Mesendoderm (in vitro differentiated cells): ENCODE results near the gene TLE2.

Source experiments
- DNase-seq: peaks from one replicate; pipeline ENCODE4 v3.0.0; 2013
- H2AK5ac ChIP-seq: 2 replicates; pipeline ENCODE4 v1.6.1; 2013; ENCODE audit warnings: low read length, inconsistent platforms
- H2BK120ac ChIP-seq: 2 replicates; pipeline ENCODE4 v1.6.1; 2013; ENCODE audit warnings: low read depth, mild to moderate bottlenecking, low read length, moderate library complexity, mixed read lengths
- H2BK15ac ChIP-seq: replicated peaks from 2 replicates; pipeline ENCODE4 v1.6.1; 2013; ENCODE audit warnings: low read depth, mild to moderate bottlenecking, moderate library complexity
- H2BK5ac ChIP-seq: 2 replicates; pipeline ENCODE4 v1.6.1; 2013; ENCODE audit warnings: low read length, inconsistent platforms
- H3K18ac ChIP-seq: 2 replicates; pipeline ENCODE4 v1.6.1; 2013; ENCODE audit warnings: mild to moderate bottlenecking, low read length, mixed read lengths
- H3K23ac ChIP-seq: one replicate; pipeline ENCODE4 v1.6.1; 2013; ENCODE audit warnings: low read length
- H3K27ac ChIP-seq: 2 replicates; pipeline ENCODE4 v1.5.1; 2013; ENCODE audit warnings: low read depth, mild to moderate bottlenecking, inconsistent platforms, low read length, moderate library complexity
- H3K27me3 ChIP-seq: 2 replicates; pipeline ENCODE4 v1.6.1; 2013; ENCODE audit warnings: low read length, control low read depth, mild to moderate bottlenecking, inconsistent platforms; ENCODE audit not compliant: insufficient read depth, poor library complexity
- H3K36me3 ChIP-seq: 2 replicates; pipeline ENCODE4 v1.6.1; 2013; ENCODE audit warnings: low read length, inconsistent platforms; ENCODE audit not compliant: control insufficient read depth, insufficient read depth
- H3K4ac ChIP-seq: one replicate; pipeline ENCODE4 v1.6.1; 2013; ENCODE audit warnings: low read depth, mild to moderate bottlenecking, low read length, moderate library complexity
- H3K4me1 ChIP-seq: 2 replicates; pipeline ENCODE4 v1.6.1; 2013; ENCODE audit warnings: low read depth, low read length, inconsistent platforms; ENCODE audit not compliant: control insufficient read depth
- H3K4me2 ChIP-seq: 2 replicates; pipeline ENCODE4 v1.6.1; 2013; ENCODE audit warnings: low read length
- H3K4me3 ChIP-seq: 2 replicates; pipeline ENCODE4 v1.5.1; 2013; ENCODE audit warnings: mild to moderate bottlenecking, low read length
- H3K56ac ChIP-seq: one replicate; pipeline ENCODE4 v1.6.1; 2013; ENCODE audit warnings: low read length
- H3K79me1 ChIP-seq: 2 replicates; pipeline ENCODE4 v1.6.1; 2013; ENCODE audit warnings: low read length, inconsistent platforms
- H3K79me2 ChIP-seq: 2 replicates; pipeline ENCODE4 v1.6.1; 2013; ENCODE audit warnings: mild to moderate bottlenecking, low read length; ENCODE audit not compliant: control insufficient read depth, insufficient read depth
- H3K9ac ChIP-seq: 2 replicates; pipeline ENCODE4 v1.6.1; 2013; ENCODE audit warnings: low read length, inconsistent platforms
- H4K5ac ChIP-seq: one replicate; pipeline ENCODE4 v1.6.1; 2013; ENCODE audit warnings: low read length
- H4K8ac ChIP-seq: one replicate; pipeline ENCODE4 v1.6.1; 2013; ENCODE audit warnings: low read depth, mild to moderate bottlenecking, control low read depth, low read length, moderate library complexity
- WGBS: extraction: QIAGEN DNeasy Blood & Tissue Kit; methylation state at CpG from one replicate; pipeline ENCODE4 v1.1.7; 2013; ENCODE audit warnings: low lambda C conversion rate, missing lambda C conversion rate; ENCODE audit not compliant: insufficient coverage; ENCODE audit errors: extremely low coverage; 5-methylcytosine and 5-hydroxymethylcytosine counted together

TLE2 gene

DNA sequence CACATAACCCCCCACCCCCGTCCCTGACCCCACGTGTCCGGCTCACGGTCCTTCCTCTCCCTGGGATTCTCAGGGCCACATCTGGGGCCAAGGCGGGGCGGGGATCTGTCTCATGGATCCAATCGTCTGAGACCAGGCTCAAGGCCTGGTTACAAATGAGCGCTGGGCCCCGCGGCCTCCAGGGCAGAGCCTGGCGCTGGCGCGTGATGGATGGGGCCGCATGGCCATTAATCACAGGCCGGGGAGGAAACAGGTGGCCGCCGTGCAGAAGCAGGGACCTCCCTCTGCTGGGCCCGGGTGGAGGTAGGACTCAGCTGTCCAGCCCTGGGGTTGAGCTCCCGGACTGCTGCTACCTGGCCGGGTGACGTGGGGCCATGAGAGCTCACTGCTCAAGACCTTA lies 39.0 kb upstream of the TLE2 start:
- WGBS: no CpG with 5 or more reads among the region's 21 CpGs
- DNase-seq: no peak
- no peak overlapping the region for H2BK5ac ChIP-seq
- no peak overlapping the region for H3K4me2 ChIP-seq
- H3K79me2 ChIP-seq: no peaks in the 10 kb centered on the region
- no peaks in the 10 kb centered on the region for H3K27me3 ChIP-seq
- H3K56ac ChIP-seq: no peak overlapping the region
- H3K79me1 ChIP-seq: no peaks in the 10 kb centered on the region
- H3K36me3 ChIP-seq: no peaks in the 10 kb centered on the region
- H4K5ac ChIP-seq: no peak overlapping the region
- no peak overlapping the region for H3K4me3 ChIP-seq
- H2AK5ac ChIP-seq: no peak overlapping the region
- no peaks in the 10 kb centered on the region for H3K4me1 ChIP-seq
- no peak overlapping the region for H3K18ac ChIP-seq
- H4K8ac ChIP-seq: no peak overlapping the region
- no peak overlapping the region for H3K4ac ChIP-seq
- H2BK15ac ChIP-seq: no peak overlapping the region
- H3K27ac ChIP-seq: no peak overlapping the region
- no peak overlapping the region for H3K9ac ChIP-seq
- no peak overlapping the region for H3K23ac ChIP-seq
- H2BK120ac ChIP-seq: no peak overlapping the region

DNA sequence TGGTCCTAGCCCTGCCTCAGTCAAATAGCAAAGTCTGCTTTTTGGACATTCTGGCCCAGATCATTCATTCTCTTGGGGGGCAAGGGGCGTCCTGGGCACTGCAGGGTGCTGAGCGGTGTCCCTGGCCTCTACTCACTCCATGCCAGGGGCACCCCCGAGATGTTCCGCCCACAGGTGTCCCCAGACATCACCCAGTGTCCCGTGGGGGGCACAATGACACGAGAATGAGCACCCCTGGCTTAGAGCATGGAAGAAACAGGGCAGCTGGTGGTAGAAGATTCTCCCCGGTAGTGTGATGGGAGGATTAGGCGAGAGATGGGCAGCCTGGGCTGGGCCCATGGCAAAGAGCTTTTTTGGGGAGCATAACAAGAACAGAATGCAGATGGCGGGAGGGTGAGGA lies 38.5 kb upstream of the TLE2 start:
- Histone ChIP-seq H4K5ac (no peak overlapping the region), H3K23ac (no peak overlapping the region), H2BK15ac (no peak overlapping the region), H4K8ac (no peak overlapping the region), H2AK5ac (no peak overlapping the region), H3K18ac (no peak overlapping the region), H3K4me2 (no peak overlapping the region), H3K79me2 (no peaks in the 10 kb centered on the region), H2BK5ac (no peak overlapping the region), H3K4me3 (no peak overlapping the region), H3K4me1 (no peaks in the 10 kb centered on the region), H3K56ac (no peak overlapping the region), H3K79me1 (no peaks in the 10 kb centered on the region), H3K4ac (no peak overlapping the region), H3K27ac (no peak overlapping the region), H3K27me3 (no peaks in the 10 kb centered on the region), H3K36me3 (no peaks in the 10 kb centered on the region), H3K9ac (no peak overlapping the region), H2BK120ac (no peak overlapping the region)
- no CpG with 5 or more reads among the region's 9 CpGs for WGBS
- no peak for DNase-seq

GRCh38 chr19:3066482-3067049 lies 37.5 kb upstream of the TLE2 start:
- H3K23ac ChIP-seq: no peak overlapping the region
- H4K8ac ChIP-seq: no peak overlapping the region
- H3K79me2 ChIP-seq: no peaks in the 10 kb centered on the region
- H3K18ac ChIP-seq: no peak overlapping the region
- no peak overlapping the region for H3K56ac ChIP-seq
- no peak overlapping the region for H2BK120ac ChIP-seq
- H3K4me1 ChIP-seq: no peaks in the 10 kb centered on the region
- H3K4ac ChIP-seq: no peak overlapping the region
- H3K4me3 ChIP-seq: no peak overlapping the region
- no peak overlapping the region for H2AK5ac ChIP-seq
- no CpG with 5 or more reads among the region's 16 CpGs for WGBS
- H3K4me2 ChIP-seq: no peak overlapping the region
- no peak overlapping the region for H3K9ac ChIP-seq
- no peak overlapping the region for H3K27ac ChIP-seq
- no peak overlapping the region for H4K5ac ChIP-seq
- H2BK15ac ChIP-seq: no peak overlapping the region
- DNase-seq: no peak
- no peak overlapping the region for H2BK5ac ChIP-seq
- no peaks in the 10 kb centered on the region for H3K27me3 ChIP-seq
- H3K36me3 ChIP-seq: no peaks in the 10 kb centered on the region
- no peaks in the 10 kb centered on the region for H3K79me1 ChIP-seq

DNA sequence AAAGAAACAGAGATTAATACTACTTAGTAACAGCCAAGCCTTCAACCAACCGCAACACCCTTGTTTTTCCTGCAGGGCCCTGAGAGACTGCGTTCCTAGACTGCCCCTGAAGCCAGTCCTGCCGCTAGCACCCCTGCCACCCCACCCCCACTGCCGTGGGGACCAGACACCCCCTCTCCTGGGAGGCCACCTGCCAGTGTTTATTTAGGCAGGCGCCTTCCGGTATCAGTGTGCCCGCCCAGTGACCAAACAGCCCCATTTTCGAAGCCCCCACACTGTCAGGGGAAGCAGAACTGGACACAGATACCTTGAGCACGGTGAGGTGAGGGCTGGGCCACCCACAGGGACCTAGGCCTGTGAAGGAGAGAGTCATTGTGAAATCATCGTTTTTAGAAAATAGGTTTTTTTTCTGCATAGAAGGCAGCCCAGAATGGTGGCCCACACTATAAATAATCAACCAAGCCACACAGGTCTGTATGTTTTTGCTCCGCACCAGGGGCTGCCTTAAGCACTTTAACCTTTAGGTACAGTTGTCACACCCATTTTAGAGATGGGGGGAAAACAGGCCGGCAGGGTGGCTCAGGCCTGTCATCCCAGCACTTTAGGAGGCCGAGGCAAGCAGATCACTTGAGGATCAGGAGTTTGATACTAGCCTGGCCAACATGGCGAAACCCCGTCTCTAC lies 36.7 kb upstream of the TLE2 start:
- Histone ChIP-seq H3K56ac (no peak overlapping the region), H3K36me3 (no peaks in the 10 kb centered on the region), H3K79me1 (no peaks in the 10 kb centered on the region), H3K79me2 (no peaks in the 10 kb centered on the region), H2BK15ac (no peak overlapping the region), H2AK5ac (no peak overlapping the region), H3K18ac (no peak overlapping the region), H3K27me3 (no peaks in the 10 kb centered on the region), H2BK5ac (no peak overlapping the region), H3K23ac (no peak overlapping the region), H4K5ac (no peak overlapping the region), H3K4me1 (no peaks in the 10 kb centered on the region), H3K4me2 (no peak overlapping the region), H4K8ac (no peak overlapping the region), H3K9ac (no peak overlapping the region), H2BK120ac (no peak overlapping the region), H3K4me3 (no peak overlapping the region), H3K4ac (no peak overlapping the region), H3K27ac (no peak overlapping the region)
- no CpG with 5 or more reads among the region's 15 CpGs for WGBS
- no peak for DNase-seq

- WGBS: no CpG with 5 or more reads among the region's 7 CpGs
Measured at GRCh38 chr19:3064011-3064330, 34.9 kb upstream of the TLE2 start.

More at GRCh38 chr19:3064011-3064330, 34.9 kb upstream of the TLE2 start:
- Histone ChIP-seq H2BK120ac (no peak overlapping the region), H3K9ac (no peak overlapping the region), H2AK5ac (no peak overlapping the region), H3K4ac (no peak overlapping the region), H3K4me2 (no peak overlapping the region), H3K36me3 (no peaks in the 10 kb centered on the region), H3K56ac (no peak overlapping the region), H3K4me3 (no peak overlapping the region), H4K8ac (no peak overlapping the region), H3K79me1 (peaks cover 5% of the 10 kb centered on the region), H3K79me2 (no peaks in the 10 kb centered on the region), H2BK5ac (no peak overlapping the region), H3K4me1 (no peaks in the 10 kb centered on the region), H3K27me3 (no peaks in the 10 kb centered on the region), H3K27ac (no peak overlapping the region), H3K18ac (no peak overlapping the region), H4K5ac (no peak overlapping the region), H2BK15ac (no peak overlapping the region), H3K23ac (no peak overlapping the region)
- DNase-seq: no peak
